ENCODE data around the gene NEK5.
"Not testable (repeated sequence)": the region's sequence is repeated elsewhere in the genome, so short reads cannot be mapped to it uniquely, and the experiment has no call there.

The NEK5 gene

GRCh38 chr13:52070929-52071523 is 57.8 kb downstream of the NEK5 start:
- no peak for DNase-seq (ENCODE audit: low read depth in 2 of 3, low spot score in 2 of 3)

GRCh38 chr13:52067237-52067636 is 61.6 kb downstream of the NEK5 start:
- DNase-seq (ENCODE audit: low read depth in 2 of 3, low spot score in 2 of 3) = no peak

GRCh38 chr13:52061587-52061986 is 67.3 kb downstream of the NEK5 start:
- no peak for DNase-seq (ENCODE audit: low read depth in 2 of 3, low spot score in 2 of 3)

GRCh38 chr13:52061064-52061463 is 67.8 kb downstream of the NEK5 start:
- not testable (repeated sequence) for DNase-seq (ENCODE audit: low read depth in 2 of 3, low spot score in 2 of 3)

GRCh38 chr13:52053460-52053859 is 75.4 kb downstream of the NEK5 start:
- DNase-seq (ENCODE audit: low read depth in 2 of 3, low spot score in 2 of 3) = no peak

GRCh38 chr13:52051400-52051799 is 77.5 kb downstream of the NEK5 start:
- DNase-seq (ENCODE audit: low read depth in 2 of 3, low spot score in 2 of 3) = no peak

- no peak for DNase-seq (ENCODE audit: low read depth in 2 of 3, low spot score in 2 of 3)
Observed at GRCh38 chr13:52048516-52048915, 80.4 kb downstream of the NEK5 start.

GRCh38 chr13:52047463-52047862 is 81.4 kb downstream of the NEK5 start:
- no peak for DNase-seq (ENCODE audit: low read depth in 2 of 3, low spot score in 2 of 3)

GRCh38 chr13:52043675-52044074 is 85.2 kb downstream of the NEK5 start:
- DNase-seq (ENCODE audit: low read depth in 2 of 3, low spot score in 2 of 3) = no peak

GRCh38 chr13:52036037-52036436 is 92.8 kb downstream of the NEK5 start:
- no peak for DNase-seq (ENCODE audit: low read depth in 2 of 3, low spot score in 2 of 3)

GRCh38 chr13:52034616-52035226 is 94.2 kb downstream of the NEK5 start:
- no peak for DNase-seq (ENCODE audit: low read depth in 2 of 3, low spot score in 2 of 3)

GRCh38 chr13:52033039-52033438 is 95.8 kb downstream of the NEK5 start:
- no peak for DNase-seq (ENCODE audit: low read depth in 2 of 3, low spot score in 2 of 3)

- not testable (repeated sequence) for DNase-seq (ENCODE audit: low read depth in 2 of 3, low spot score in 2 of 3)
Observed at GRCh38 chr13:52030401-52030800, 98.5 kb downstream of the NEK5 start.

GRCh38 chr13:52029569-52029968 is 99.3 kb downstream of the NEK5 start:
- no peak for DNase-seq (ENCODE audit: low read depth in 2 of 3, low spot score in 2 of 3)

- no peak for DNase-seq (ENCODE audit: low read depth in 2 of 3, low spot score in 2 of 3)
Observed at GRCh38 chr13:52027832-52028231, 101.0 kb downstream of the NEK5 start.

GRCh38 chr13:52026246-52026626 is 102.6 kb downstream of the NEK5 start:
- DNase-seq (ENCODE audit: low read depth in 2 of 3, low spot score in 2 of 3) = no peak

GRCh38 chr13:52025475-52026245 is 103.2 kb downstream of the NEK5 start:
- DNase-seq (ENCODE audit: low read depth in 2 of 3, low spot score in 2 of 3) = no peak

- DNase-seq (ENCODE audit: low read depth in 2 of 3, low spot score in 2 of 3) = no peak
Observed at GRCh38 chr13:52024481-52024880, 104.4 kb downstream of the NEK5 start, which contains the start of gene UTP14C. Gene UTP14C, plus strand, starts transcription at chr13:52024691. Its CDS starts 4,114 bp downstream, at chr13:52028805.

GRCh38 chr13:52022356-52022755 is 106.5 kb downstream of the NEK5 start:
- no peak for DNase-seq (ENCODE audit: low read depth in 2 of 3, low spot score in 2 of 3)

- DNase-seq (ENCODE audit: low read depth in 2 of 3, low spot score in 2 of 3) = no peak
Observed at GRCh38 chr13:52020191-52020590, 108.7 kb downstream of the NEK5 start.

GRCh38 chr13:52016296-52016695 is 112.6 kb downstream of the NEK5 start:
- no peak for DNase-seq (ENCODE audit: low read depth in 2 of 3, low spot score in 2 of 3)

- DNase-seq (ENCODE audit: low read depth in 2 of 3, low spot score in 2 of 3) = no peak
Observed at GRCh38 chr13:52012512-52012836, 116.4 kb downstream of the NEK5 start.

Measured in activated CD8-positive, alpha-beta memory T cell treated with anti-CD3 and anti-CD28 coated beads for 48 hours (primary cell).